SH-SY5Y (cell line): ENCODE results near the gene IGSF23.

Experiments used
- GATA2 ChIP-seq: IDR thresholded peaks from 2 replicates; pipeline ENCODE4 v1.6.1; 2011; ENCODE audit warnings: mild to moderate bottlenecking, low read depth, low read length
- GATA3 ChIP-seq: IDR thresholded peaks from 2 replicates; pipeline ENCODE4 v1.6.1; 2011; ENCODE audit warnings: low read depth, mild to moderate bottlenecking, low read length, moderate library complexity

DNA sequence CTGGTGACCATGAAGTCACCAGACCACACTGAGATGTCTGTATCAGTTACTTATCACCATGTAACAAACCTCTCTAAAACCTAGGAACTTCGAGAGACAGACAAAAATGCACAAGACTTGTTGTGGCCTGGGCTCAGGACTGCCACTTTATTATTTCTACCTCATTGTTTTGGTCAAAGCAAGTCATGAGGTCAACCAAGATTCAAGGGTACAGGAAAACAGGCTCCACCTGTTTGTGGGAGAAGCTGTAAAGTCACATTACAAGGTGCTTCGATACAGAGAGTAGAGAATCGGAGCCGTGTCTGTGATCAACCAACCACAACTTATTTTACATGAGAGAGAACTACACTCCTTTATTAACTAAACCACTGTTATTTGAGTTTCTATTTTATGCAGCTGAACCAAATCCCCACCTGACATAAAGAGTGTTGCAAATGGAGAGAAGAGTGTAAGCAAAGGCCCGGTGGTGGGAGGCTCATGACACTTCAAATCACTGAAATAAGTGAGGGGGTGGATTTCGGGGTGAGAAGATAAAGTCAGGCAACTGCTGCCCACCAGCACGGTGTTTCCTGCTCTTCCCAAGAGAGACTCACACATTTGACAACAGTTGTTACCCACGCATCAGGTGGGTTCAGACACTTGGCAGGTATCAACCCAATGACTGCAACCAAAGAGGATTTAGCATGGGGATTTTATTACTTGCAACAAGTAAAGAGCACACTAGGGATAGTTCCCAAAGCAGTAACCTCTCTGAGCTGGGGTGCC is 39.0 kb upstream of the IGSF23 start:
- TF ChIP-seq GATA3 (no peak), GATA2 (no peak)
